GM12878 (cell line): ENCODE measurements around the gene LRP1B. TPM values are rescaled to one million over a fixed set of nuclear protein-coding genes. Genes with fewer than 3 reads are reported as not detected.

Experiments
- ATAC-seq: fragments of 200-7000 bp; cut with Tn5 transposase; 3 replicates; pipeline ENCODE4 v1.9.1; 2020; ENCODE audit warnings: mild to moderate bottlenecking, moderate library complexity
- BruUV-seq: library from RNA; stranded (reverse); fragments of 400-500 nt; replicated peaks from 2 replicates; lab custom pipeline; 2021; lab: Mats Ljungman, UMichigan
- CTCF ChIA-PET: fragments of 300-600 bp; sonication (Branson Sonifier 250); formaldehyde crosslinking; extraction: SDS; loops from one replicate; lab custom pipeline; 2021; ENCODE audit warnings: inconsistent platforms; lab: Yijun Ruan, JAX
- POLR2A ChIA-PET: fragments of 350-600 bp; formaldehyde crosslinking; extraction: SDS; loops from one replicate; lab custom pipeline; 2021; ENCODE audit warnings: inconsistent platforms; lab: Charles Lee
- RAD21 ChIA-PET: fragments of 300-600 bp; sonication (Branson Sonifier 250); formaldehyde crosslinking; loops from one replicate; lab custom pipeline; 2023; ENCODE audit warnings: antibody characterized with exemption; ENCODE audit not compliant: unreplicated experiment; lab: Charles Lee
- SMC1A ChIA-PET: fragments of 300-600 bp; sonication (Branson Sonifier 250); formaldehyde crosslinking; loops from one replicate; lab custom pipeline; 2023; ENCODE audit not compliant: unreplicated experiment, uncharacterized antibody; lab: Charles Lee
- DNase-seq: peaks from one replicate; pipeline ENCODE4 v3.0.0-alpha.2; 2011; ENCODE audit warnings: low read depth, low spot score
- FAIRE-seq: peaks from 3 replicates; lab custom pipeline; 2011; peaks lifted over from hg19 to GRCh38; lab: Jason Lieb, UNC
- H2AFZ ChIP-seq: 2 replicates; pipeline ENCODE4 v1.6.0; 2011; ENCODE audit warnings: low read depth, low read length, control low read depth; ENCODE audit not compliant: control insufficient read depth
- H3K27ac ChIP-seq: 2 replicates; pipeline ENCODE4 v1.5.1; 2011; ENCODE audit warnings: control low read depth; ENCODE audit not compliant: control insufficient read depth, insufficient read depth
- H3K27me3 ChIP-seq, 2 experiments: replicated peaks in 1 of 2; 2 replicates each; pipeline versions ENCODE4 v1.6.0 to v1.6.1; 2011; ENCODE audit warnings: low read length in 1 of 2; ENCODE audit not compliant: control insufficient read depth in 2 of 2, insufficient read depth in 2 of 2
- H3K36me3 ChIP-seq, 2 experiments: 2 replicates each; pipeline ENCODE4 v1.5.1; 2011; ENCODE audit warnings: low read length in 1 of 2; ENCODE audit not compliant: control insufficient read depth in 2 of 2, insufficient read depth in 2 of 2
- H3K4me1 ChIP-seq: 2 replicates; pipeline ENCODE4 v1.6.1; 2011; ENCODE audit warnings: mild to moderate bottlenecking, low read length, moderate library complexity, mixed read lengths; ENCODE audit not compliant: control insufficient read depth, insufficient read depth
- H3K4me2 ChIP-seq: 2 replicates; pipeline ENCODE4 v1.6.0; 2011; ENCODE audit warnings: control low read depth; ENCODE audit not compliant: control insufficient read depth, insufficient read depth
- H3K4me3 ChIP-seq: fragments of 200-600 bp; sonication (generic); 2 replicates; pipeline ENCODE4 v1.5.1; 2016
- H3K79me2 ChIP-seq: 2 replicates; pipeline ENCODE4 v1.6.0; 2011; ENCODE audit warnings: low read length; ENCODE audit not compliant: control insufficient read depth, insufficient read depth
- H3K9ac ChIP-seq: 2 replicates; pipeline ENCODE4 v1.8.0; 2011; ENCODE audit warnings: low read length, control low read depth, mixed read lengths; ENCODE audit not compliant: control insufficient read depth, insufficient read depth
- H3K9me3 ChIP-seq: replicated peaks from 3 replicates; pipeline ENCODE4 v1.5.1; 2011; ENCODE audit warnings: mild to moderate bottlenecking, low read length; ENCODE audit not compliant: control insufficient read depth, insufficient read depth
- H4K20me1 ChIP-seq: 2 replicates; pipeline ENCODE4 v1.6.0; 2011; ENCODE audit not compliant: control insufficient read depth, insufficient read depth
- CBX3 ChIP-seq: fragments of 200-600 bp; sonication (generic); IDR thresholded peaks from 2 replicates; pipeline ENCODE4 v1.6.1; 2016; ENCODE audit warnings: low read depth, borderline replicate concordance
- CREM ChIP-seq: IDR thresholded peaks from 2 replicates; pipeline ENCODE4 v1.6.1; 2014; ENCODE audit warnings: antibody characterized with exemption, low read depth
- ETV6 ChIP-seq, 2 experiments: fragments of 450-650 bp in 1 of 2; IDR thresholded peaks in 1 of 2; conservative IDR thresholded peaks in 1 of 2; 2 replicates each; pipeline ENCODE4 v1.6.1; 2014; ENCODE audit warnings: antibody characterized with exemption in 1 of 2, borderline replicate concordance in 1 of 2, low read depth in 1 of 2, mild to moderate bottlenecking in 1 of 2, moderate library complexity in 1 of 2
- FOXK2 ChIP-seq: fragments of 450-650 bp; IDR thresholded peaks from 2 replicates; pipeline ENCODE4 v1.6.1; 2017; ENCODE audit warnings: mild to moderate bottlenecking, moderate library complexity
- GATAD2B ChIP-seq: fragments of 450-650 bp; conservative IDR thresholded peaks from 2 replicates; pipeline ENCODE4 v1.6.1; 2017; ENCODE audit warnings: low read depth, mild to moderate bottlenecking, moderate library complexity
- PAX5 ChIP-seq: IDR thresholded peaks from 2 replicates; pipeline ENCODE4 v1.6.1; 2011; ENCODE audit warnings: low read depth, low read length, borderline replicate concordance
- RAD21 ChIP-seq: IDR thresholded peaks from 2 replicates; pipeline ENCODE4 v1.6.1; 2011; ENCODE audit warnings: mild to moderate bottlenecking, low read depth, low read length, moderate library complexity; ENCODE audit not compliant: insufficient read depth
- SMAD1 ChIP-seq: fragments of 450-650 bp; IDR thresholded peaks from 2 replicates; pipeline ENCODE4 v1.6.1; 2018; ENCODE audit warnings: mild to moderate bottlenecking, low read depth; ENCODE audit not compliant: partially characterized antibody
- SMARCA5 ChIP-seq: fragments of 450-650 bp; IDR thresholded peaks from 2 replicates; pipeline ENCODE4 v1.6.1; 2017; ENCODE audit warnings: mild to moderate bottlenecking
- SP1 ChIP-seq: IDR thresholded peaks from one replicate; pipeline ENCODE4 v1.6.1; 2011; ENCODE audit warnings: low read depth, low read length
- TCF7 ChIP-seq: IDR thresholded peaks from 2 replicates; pipeline ENCODE4 v1.6.1; 2014; ENCODE audit warnings: antibody characterized with exemption, borderline replicate concordance
- WGBS: methylation state at CpG from one replicate; pipeline ENCODE4 v1.1.6; 2016; ENCODE audit warnings: low lambda C conversion rate; ENCODE audit not compliant: insufficient replicate concordance, insufficient coverage; ENCODE audit errors: missing lambda C conversion rate; 5-methylcytosine and 5-hydroxymethylcytosine counted together
- in situ Hi-C: fragments of 300-500 bp; cut with MboI; formaldehyde crosslinking; loops from 9 replicates; pipeline ENCODE4 v1.14.3; 2018; ENCODE audit warnings: mixed read lengths
- intact Hi-C: fragments of 100-400 bp; cut with micrococcal nuclease; formaldehyde crosslinking; loops from one replicate; pipeline ENCODE4 v1.14.2; 2022; ENCODE audit not compliant: unreplicated experiment
- polyA plus RNA-seq, 11 experiments: library from polyadenylated mRNA; depleted of rRNA in 4 of 11; unstranded in 6 of 11; stranded (reverse) in 5 of 11; fragments of >200 nt; fragmentation: Nextera tagmentation in 4 of 11; fragmentation: Illumina TruSeq in 1 of 11; extraction: Ambion mirVana in 4 of 11; extraction: Trizol in 1 of 11; gene quantifications; 1 replicate in 1 of 11; 2 replicates in 10 of 11; pipeline versions ENCODE4 v1.2.1 to v1.2.3, GENCODE V29; 2011 to 2016; ENCODE audit warnings: inconsistent platforms in 2 of 11, missing spikeins in 2 of 11, low read depth in 1 of 11
- total RNA-seq, 4 experiments: library from RNA; depleted of rRNA in 3 of 4; stranded (reverse); fragments of >200 nt in 3 of 4; fragmentation: Illumina TruSeq in 1 of 4; extraction: Trizol in 1 of 4; gene quantifications; 2 replicates each; pipeline versions ENCODE4 v1.2.1 to v1.2.3, GENCODE V29; 2013 to 2021
- TF ChIP-seq, protein P1 (sequence below): fragments of 450-650 bp; IDR thresholded peaks from 2 replicates; pipeline ENCODE4 v1.6.1; 2014; ENCODE audit warnings: mild to moderate bottlenecking
- TF ChIP-seq, protein P2 (sequence below): fragments of 450-650 bp; IDR thresholded peaks from 2 replicates; pipeline ENCODE4 v1.6.1; 2016; ENCODE audit warnings: mild to moderate bottlenecking, moderate library complexity, borderline replicate concordance
- TF ChIP-seq, protein P3 (sequence below): fragments of 450-650 bp; IDR thresholded peaks from 2 replicates; pipeline ENCODE4 v1.6.1; 2017; ENCODE audit warnings: borderline replicate concordance
- TF ChIP-seq, protein P4 (sequence below): IDR thresholded peaks from 2 replicates; pipeline ENCODE4 v1.6.1; 2012; ENCODE audit warnings: low read depth, low read length, improper control_type of control experiment

Gene LRP1B
- total and polyA plus RNA-seq, 10 of the 15 experiments (the other 5 are each of a cell fraction or from before 2014, with no cell fraction given) = under 0.01 to 0.06 (median 0.03) TPM; not detected in 5

DNA sequence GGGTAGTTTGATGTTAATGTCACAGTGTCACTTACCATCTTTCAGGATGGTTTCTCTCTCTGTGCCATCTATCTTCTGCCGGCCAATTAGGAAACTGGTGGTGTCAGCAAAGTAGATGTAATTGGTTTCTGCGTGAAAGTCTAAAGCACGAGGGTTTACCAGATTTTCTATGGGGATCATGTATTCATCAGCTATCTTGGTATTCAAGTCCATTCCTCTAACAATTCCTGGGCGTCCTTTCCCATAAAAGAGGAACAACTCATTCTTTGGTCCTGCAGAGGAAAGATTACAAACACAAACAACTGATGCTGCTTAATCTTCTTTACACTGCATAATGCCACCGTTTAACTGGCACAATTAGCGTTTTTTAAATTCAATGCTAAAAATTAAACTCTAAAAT lies 1081.9 kb downstream of the LRP1B start (continued):
- no peak for TF ChIP-seq ETV6 (conservative IDR thresholded peaks at IDR 0.05 in 1 of 2, IDR thresholded peaks at IDR 0.05 in 1 of 2; ENCODE audit: borderline replicate concordance in 1 of 2, low read depth in 1 of 2)
- no peak for TF ChIP-seq TCF7
- no peak for TF ChIP-seq SP1

GRCh38 chr2:141041281-141041680 lies 1089.5 kb downstream of the LRP1B start:
- intact Hi-C loops = no loop called here
- SMC1A ChIA-PET = no interaction called here
- CTCF ChIA-PET = no interaction called here
- no peaks in the 10 kb centered on the region for H3K79me2 ChIP-seq
- no peak for TF ChIP-seq GATAD2B
- TF ChIP-seq SMARCA5 = no peak
- TF ChIP-seq, protein P1, sequence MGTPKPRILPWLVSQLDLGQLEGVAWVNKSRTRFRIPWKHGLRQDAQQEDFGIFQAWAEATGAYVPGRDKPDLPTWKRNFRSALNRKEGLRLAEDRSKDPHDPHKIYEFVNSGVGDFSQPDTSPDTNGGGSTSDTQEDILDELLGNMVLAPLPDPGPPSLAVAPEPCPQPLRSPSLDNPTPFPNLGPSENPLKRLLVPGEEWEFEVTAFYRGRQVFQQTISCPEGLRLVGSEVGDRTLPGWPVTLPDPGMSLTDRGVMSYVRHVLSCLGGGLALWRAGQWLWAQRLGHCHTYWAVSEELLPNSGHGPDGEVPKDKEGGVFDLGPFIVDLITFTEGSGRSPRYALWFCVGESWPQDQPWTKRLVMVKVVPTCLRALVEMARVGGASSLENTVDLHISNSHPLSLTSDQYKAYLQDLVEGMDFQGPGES = no peak
- TF ChIP-seq CBX3 = no peak
- TF ChIP-seq, protein P2, sequence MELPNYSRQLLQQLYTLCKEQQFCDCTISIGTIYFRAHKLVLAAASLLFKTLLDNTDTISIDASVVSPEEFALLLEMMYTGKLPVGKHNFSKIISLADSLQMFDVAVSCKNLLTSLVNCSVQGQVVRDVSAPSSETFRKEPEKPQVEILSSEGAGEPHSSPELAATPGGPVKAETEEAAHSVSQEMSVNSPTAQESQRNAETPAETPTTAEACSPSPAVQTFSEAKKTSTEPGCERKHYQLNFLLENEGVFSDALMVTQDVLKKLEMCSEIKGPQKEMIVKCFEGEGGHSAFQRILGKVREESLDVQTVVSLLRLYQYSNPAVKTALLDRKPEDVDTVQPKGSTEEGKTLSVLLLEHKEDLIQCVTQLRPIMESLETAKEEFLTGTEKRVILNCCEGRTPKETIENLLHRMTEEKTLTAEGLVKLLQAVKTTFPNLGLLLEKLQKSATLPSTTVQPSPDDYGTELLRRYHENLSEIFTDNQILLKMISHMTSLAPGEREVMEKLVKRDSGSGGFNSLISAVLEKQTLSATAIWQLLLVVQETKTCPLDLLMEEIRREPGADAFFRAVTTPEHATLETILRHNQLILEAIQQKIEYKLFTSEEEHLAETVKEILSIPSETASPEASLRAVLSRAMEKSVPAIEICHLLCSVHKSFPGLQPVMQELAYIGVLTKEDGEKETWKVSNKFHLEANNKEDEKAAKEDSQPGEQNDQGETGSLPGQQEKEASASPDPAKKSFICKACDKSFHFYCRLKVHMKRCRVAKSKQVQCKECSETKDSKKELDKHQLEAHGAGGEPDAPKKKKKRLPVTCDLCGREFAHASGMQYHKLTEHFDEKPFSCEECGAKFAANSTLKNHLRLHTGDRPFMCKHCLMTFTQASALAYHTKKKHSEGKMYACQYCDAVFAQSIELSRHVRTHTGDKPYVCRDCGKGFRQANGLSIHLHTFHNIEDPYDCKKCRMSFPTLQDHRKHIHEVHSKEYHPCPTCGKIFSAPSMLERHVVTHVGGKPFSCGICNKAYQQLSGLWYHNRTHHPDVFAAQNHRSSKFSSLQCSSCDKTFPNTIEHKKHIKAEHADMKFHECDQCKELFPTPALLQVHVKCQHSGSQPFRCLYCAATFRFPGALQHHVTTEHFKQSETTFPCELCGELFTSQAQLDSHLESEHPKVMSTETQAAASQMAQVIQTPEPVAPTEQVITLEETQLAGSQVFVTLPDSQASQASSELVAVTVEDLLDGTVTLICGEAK = no peak
- no peak for TF ChIP-seq RAD21
- no peak for TF ChIP-seq SMAD1
- TF ChIP-seq CREM = no peak
- TF ChIP-seq PAX5 = no peak
- TF ChIP-seq, protein P3, sequence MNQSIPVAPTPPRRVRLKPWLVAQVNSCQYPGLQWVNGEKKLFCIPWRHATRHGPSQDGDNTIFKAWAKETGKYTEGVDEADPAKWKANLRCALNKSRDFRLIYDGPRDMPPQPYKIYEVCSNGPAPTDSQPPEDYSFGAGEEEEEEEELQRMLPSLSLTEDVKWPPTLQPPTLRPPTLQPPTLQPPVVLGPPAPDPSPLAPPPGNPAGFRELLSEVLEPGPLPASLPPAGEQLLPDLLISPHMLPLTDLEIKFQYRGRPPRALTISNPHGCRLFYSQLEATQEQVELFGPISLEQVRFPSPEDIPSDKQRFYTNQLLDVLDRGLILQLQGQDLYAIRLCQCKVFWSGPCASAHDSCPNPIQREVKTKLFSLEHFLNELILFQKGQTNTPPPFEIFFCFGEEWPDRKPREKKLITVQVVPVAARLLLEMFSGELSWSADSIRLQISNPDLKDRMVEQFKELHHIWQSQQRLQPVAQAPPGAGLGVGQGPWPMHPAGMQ = no peak
- no peak for TF ChIP-seq FOXK2
- TF ChIP-seq, protein P4, sequence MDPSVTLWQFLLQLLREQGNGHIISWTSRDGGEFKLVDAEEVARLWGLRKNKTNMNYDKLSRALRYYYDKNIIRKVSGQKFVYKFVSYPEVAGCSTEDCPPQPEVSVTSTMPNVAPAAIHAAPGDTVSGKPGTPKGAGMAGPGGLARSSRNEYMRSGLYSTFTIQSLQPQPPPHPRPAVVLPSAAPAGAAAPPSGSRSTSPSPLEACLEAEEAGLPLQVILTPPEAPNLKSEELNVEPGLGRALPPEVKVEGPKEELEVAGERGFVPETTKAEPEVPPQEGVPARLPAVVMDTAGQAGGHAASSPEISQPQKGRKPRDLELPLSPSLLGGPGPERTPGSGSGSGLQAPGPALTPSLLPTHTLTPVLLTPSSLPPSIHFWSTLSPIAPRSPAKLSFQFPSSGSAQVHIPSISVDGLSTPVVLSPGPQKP = no peak
- WGBS = 25% methylated on average over 1 of the region's 1 CpG
- ATAC-seq = no peak
- DNase-seq = no peak
- H2AFZ ChIP-seq = no peak overlapping the region
- no peaks in the 10 kb centered on the region for H3K27me3 ChIP-seq
- no peak for FAIRE-seq
- RAD21 ChIA-PET = no interaction called here
- no peaks in the 10 kb centered on the region for H3K4me1 ChIP-seq
- H3K27ac ChIP-seq = no peak overlapping the region
- no peak overlapping the region for H3K4me3 ChIP-seq
- in situ Hi-C loops = no loop called here
- BruUV-seq = no TSS peak
- H3K9ac ChIP-seq = no peak overlapping the region
- H3K4me2 ChIP-seq = no peak overlapping the region
- H3K36me3 ChIP-seq = no peaks in the 10 kb centered on the region
- H3K9me3 ChIP-seq = no peaks in the 10 kb centered on the region
- no peaks in the 10 kb centered on the region for H4K20me1 ChIP-seq
- POLR2A ChIA-PET = no interaction called here
